Activated T-helper 2 cell treated with anti-CD3 and anti-CD28 coated beads, Interferon-gamma antibody, Interleukin-2, Interleukin-4, amounts not matched to agents 10 μg/mL and 5 μg/mL and 100 μg/mL, durations not matched to agents 14 hours and 24 hours and 36 hours (primary cell): ENCODE data around the gene NAXE. TPM values are rescaled to one million over a fixed set of nuclear protein-coding genes. Genes with fewer than 3 reads are reported as not detected.
A peak's percentile ranks its signal among the peaks of the same experiment; 100 is the strongest.

Experiments used
- DNase-seq: peaks from one replicate; pipeline ENCODE4 v3.0.0; 2021; ENCODE audit warnings: low spot score
- H3K27ac Mint-ChIP-seq: one replicate; pipeline ENCODE4 v1.8.0; 2021; ENCODE audit warnings: mixed read lengths
- H3K27me3 Mint-ChIP-seq: one replicate; pipeline ENCODE4 v1.8.0; 2021; ENCODE audit warnings: low read depth, mixed read lengths
- H3K36me3 Mint-ChIP-seq: one replicate; pipeline ENCODE4 v1.8.0; 2021; ENCODE audit warnings: low read depth, mixed read lengths
- H3K4me1 Mint-ChIP-seq: one replicate; pipeline ENCODE4 v1.8.0; 2021; ENCODE audit warnings: low read depth, mixed read lengths
- H3K4me3 Mint-ChIP-seq: one replicate; pipeline ENCODE4 v1.8.0; 2021; ENCODE audit warnings: low read depth, mild to moderate bottlenecking, moderate library complexity, mixed read lengths
- H3K9me3 Mint-ChIP-seq: one replicate; pipeline ENCODE4 v1.8.0; 2021; ENCODE audit warnings: mixed read lengths
- intact Hi-C: fragments of 100-400 bp; cut with micrococcal nuclease; formaldehyde crosslinking; loops from one replicate; pipeline ENCODE4 v1.15.1; 2023
- total RNA-seq: library from RNA; stranded (reverse); gene quantifications from 2 replicates; pipeline ENCODE4 v1.2.3, GENCODE V29; 2022

Gene NAXE
- total RNA-seq, 1 donor from 2014 or later = 76.1 TPM

GRCh38 chr1:156640842-156641706 is 49.5 kb downstream of the NAXE start:
- Mint-ChIP-seq H3K4me1 (peaks cover 19% of the 10 kb centered on the region), H3K27ac (no peak overlapping the region), H3K4me3 (no peak overlapping the region), H3K27me3 (peaks cover 66% of the 10 kb centered on the region), H3K9me3 (no peaks in the 10 kb centered on the region), H3K36me3 (no peaks in the 10 kb centered on the region)
- no peak for DNase-seq
- intact Hi-C loops = no loop called here

- no peak for DNase-seq
Measured at GRCh38 chr1:156641761-156642264, 50.2 kb downstream of the NAXE start, which contains the start of gene BCAN. Gene BCAN, plus strand, starts transcription at chr1:156642117. Its CDS starts 3,938 bp downstream, at chr1:156646055.

GRCh38 chr1:156642265-156643048 is 50.9 kb downstream of the NAXE start:
- Mint-ChIP-seq H3K27me3 (peaks cover 68% of the 10 kb centered on the region), H3K27ac (no peak overlapping the region), H3K9me3 (no peaks in the 10 kb centered on the region), H3K4me1 (peaks cover 19% of the 10 kb centered on the region), H3K36me3 (no peaks in the 10 kb centered on the region), H3K4me3 (peak overlapping the region; percentile 35)
- intact Hi-C loops = no loop called here
- DNase-seq = no peak

More at GRCh38 chr1:156641761-156642264, 50.2 kb downstream of the NAXE start, which contains the start of gene BCAN:
- Mint-ChIP-seq H3K27me3 (peaks cover 66% of the 10 kb centered on the region), H3K27ac (no peak within 1 kb of the TSS), H3K4me1 (peaks cover 19% of the 10 kb centered on the region), H3K9me3 (no peaks in the 10 kb centered on the region), H3K4me3 (peak within 1 kb of the TSS; percentile 35), H3K36me3 (no peaks in the 10 kb centered on the region)
- intact Hi-C loops = no loop called here

- H3K27ac Mint-ChIP-seq = no peak overlapping the region
- no peak for DNase-seq
- no peak overlapping the region for H3K4me3 Mint-ChIP-seq
- intact Hi-C loops = no loop called here
- peaks cover 69% of the 10 kb centered on the region for H3K27me3 Mint-ChIP-seq
- H3K36me3 Mint-ChIP-seq = no peaks in the 10 kb centered on the region
- no peaks in the 10 kb centered on the region for H3K9me3 Mint-ChIP-seq
- H3K4me1 Mint-ChIP-seq = peaks cover 19% of the 10 kb centered on the region
Measured at GRCh38 chr1:156643049-156643777, 51.6 kb downstream of the NAXE start.

GRCh38 chr1:156643778-156644092 is 52.2 kb downstream of the NAXE start:
- intact Hi-C loops = no loop called here
- no peak overlapping the region for H3K27ac Mint-ChIP-seq
- H3K4me1 Mint-ChIP-seq = peaks cover 19% of the 10 kb centered on the region
- no peaks in the 10 kb centered on the region for H3K9me3 Mint-ChIP-seq
- H3K36me3 Mint-ChIP-seq = no peaks in the 10 kb centered on the region
- H3K4me3 Mint-ChIP-seq = no peak overlapping the region
- DNase-seq = peak; percentile 46
- H3K27me3 Mint-ChIP-seq = peaks cover 67% of the 10 kb centered on the region

Other genes starting within 250 kb of the NAXE start
- gene RHBG, start 222.6 kb upstream of the NAXE start, total RNA-seq = not detected in 2 replicates
- 37.9 and 42.1 TPM in 2 replicates for gene MEF2D, start 91.0 kb upstream of the NAXE start, total RNA-seq
- 16.1 and 16.8 TPM in 2 replicates for gene IQGAP3, start 19.2 kb upstream of the NAXE start, total RNA-seq
- 3.8 and 4.5 TPM in 2 replicates for gene TTC24, start 12.1 kb upstream of the NAXE start, total RNA-seq
- 73.7 and 80.4 TPM in 2 replicates for gene GPATCH4, start 9.7 kb downstream of the NAXE start, total RNA-seq
- not detected in 2 replicates for gene HAPLN2, start 27.6 kb downstream of the NAXE start, total RNA-seq
- gene BCAN, start 50.3 kb downstream of the NAXE start, total RNA-seq = not detected in 2 replicates
- not detected in 2 replicates for gene NES, start 85.6 kb downstream of the NAXE start, total RNA-seq
- gene CRABP2, start 113.8 kb downstream of the NAXE start, total RNA-seq = 1.0 and 1.1 TPM in 2 replicates
- 37.3 and 45.2 TPM in 2 replicates for gene METTL25B, start 136.7 kb downstream of the NAXE start, total RNA-seq
- gene ISG20L2, start 137.0 kb downstream of the NAXE start, total RNA-seq = 52.2 and 57.4 TPM in 2 replicates
- 116 and 124 TPM in 2 replicates for gene MRPL24, start 149.3 kb downstream of the NAXE start, total RNA-seq
- 359 and 360 TPM in 2 replicates for gene HDGF, start 159.9 kb downstream of the NAXE start, total RNA-seq
- gene PRCC, start 175.8 kb downstream of the NAXE start, total RNA-seq = 94.8 and 110 TPM in 2 replicates
- gene SH2D2A, start 225.1 kb downstream of the NAXE start, total RNA-seq = 453 and 474 TPM in 2 replicates